ENCODE measurements around the gene TBC1D1. TPM values are rescaled to one million over a fixed set of nuclear protein-coding genes. Genes with fewer than 3 reads are reported as not detected.

The TBC1D1 gene
- total and polyA plus RNA-seq, 8 donors: 53.3 to 78.9 (median 71.1) TPM

GRCh38 chr4:38164346-38164745 lies 273.5 kb downstream of the TBC1D1 start:
- DNase-seq: no peak
- Histone ChIP-seq H3K27ac (no peak overlapping the region), H3K9me3 (peaks cover 0 to 6% of the 10 kb centered on the region in 2 donors), H3K4me3 (no peak overlapping the region), H3K36me3 (no peaks in the 10 kb centered on the region), H3K27me3 (no peaks in the 10 kb centered on the region), H3K4me1 (peaks cover 10 to 31% of the 10 kb centered on the region in 2 donors)
- intact Hi-C loops (cut with DNase I): loop anchor here in 1 of 2 donors (10.0 kb wide), 1 partner anchor 100 kb away; no protein-coding TSS in a partner anchor
- no peak for ATAC-seq
- TF ChIP-seq CTCF (IDR thresholded peaks at IDR 0.05): no peak

- peak; percentile 59 for ATAC-seq
- Histone ChIP-seq H3K4me3 (no peak overlapping the region), H3K9me3 (peaks cover 0 to 6% of the 10 kb centered on the region in 2 donors), H3K27me3 (no peaks in the 10 kb centered on the region), H3K4me1 (peaks cover 1 to 18% of the 10 kb centered on the region in 2 donors), H3K36me3 (no peaks in the 10 kb centered on the region), H3K27ac (no peak overlapping the region)
- DNase-seq: no peak
- intact Hi-C loops (cut with DNase I): loop anchor here in 1 of 2 donors (10.0 kb wide), 1 partner anchor 101 kb away; no protein-coding TSS in a partner anchor
- no peak for TF ChIP-seq CTCF (IDR thresholded peaks at IDR 0.05)
These were observed 275.2 kb downstream of the TBC1D1 start for GRCh38 chr4:38166082-38166481.

GRCh38 chr4:38166768-38167167 lies 275.9 kb downstream of the TBC1D1 start:
- intact Hi-C loops (cut with DNase I): loop anchor here in 1 of 2 donors (10.0 kb wide), 1 partner anchor 102 kb away; no protein-coding TSS in a partner anchor
- ATAC-seq: no peak
- no peak for TF ChIP-seq CTCF (IDR thresholded peaks at IDR 0.05)

GRCh38 chr4:38167973-38168372 lies 277.1 kb downstream of the TBC1D1 start:
- H3K4me3 ChIP-seq: no peak overlapping the region
- ATAC-seq: no peak
- DNase-seq: no peak
- peaks cover 0 to 6% of the 10 kb centered on the region in 2 donors for H3K9me3 ChIP-seq
- intact Hi-C loops (cut with DNase I): loop anchor here in 1 of 2 donors (10.0 kb wide), 1 partner anchor 103 kb away; no protein-coding TSS in a partner anchor
- no peak for TF ChIP-seq CTCF (IDR thresholded peaks at IDR 0.05)
- H3K27me3 ChIP-seq: no peaks in the 10 kb centered on the region
- H3K27ac ChIP-seq: no peak overlapping the region
- peaks cover 0 to 3% of the 10 kb centered on the region in 2 donors for H3K4me1 ChIP-seq
- H3K36me3 ChIP-seq: no peaks in the 10 kb centered on the region

More at GRCh38 chr4:38166768-38167167, 275.9 kb downstream of the TBC1D1 start:
- DNase-seq: no peak
- Histone ChIP-seq H3K4me1 (peaks cover 0 to 15% of the 10 kb centered on the region in 2 donors), H3K9me3 (peaks cover 0 to 6% of the 10 kb centered on the region in 2 donors), H3K27me3 (no peaks in the 10 kb centered on the region), H3K27ac (no peak overlapping the region), H3K36me3 (no peaks in the 10 kb centered on the region), H3K4me3 (no peak overlapping the region)

- intact Hi-C loops (cut with DNase I): loop anchor here in 1 of 2 donors (10.0 kb wide), 1 partner anchor 105 kb away; no protein-coding TSS in a partner anchor
- Histone ChIP-seq H3K4me1 (no peaks in the 10 kb centered on the region), H3K36me3 (no peaks in the 10 kb centered on the region), H3K27ac (no peak overlapping the region), H3K27me3 (no peaks in the 10 kb centered on the region), H3K4me3 (no peak overlapping the region), H3K9me3 (peaks cover 0 to 1% of the 10 kb centered on the region in 2 donors)
- DNase-seq: no peak
- ATAC-seq: no peak
- TF ChIP-seq CTCF (IDR thresholded peaks at IDR 0.05): no peak
These were observed 278.6 kb downstream of the TBC1D1 start for GRCh38 chr4:38169524-38169923.

Measured in left lung (tissue), 10 donors.